Forelimb muscle (tissue), 1 donor: ENCODE measurements around the gene WDR83. TPM values are rescaled to one million over a fixed set of nuclear protein-coding genes. Genes with fewer than 3 reads are reported as not detected.

ENCODE experiments used
- DNase-seq: peaks from one replicate; pipeline ENCODE4 v3.0.0-alpha.2; 2013; ENCODE audit warnings: low read depth
- polyA plus RNA-seq: library from polyadenylated mRNA; unstranded; fragments of 120-200 nt; gene quantifications from one replicate; pipeline ENCODE4 v1.2.1, GENCODE V29; 2013; ENCODE audit not compliant: insufficient read length

WDR83 gene
- polyA plus RNA-seq, 1 donor: 12.4 TPM

DNA sequence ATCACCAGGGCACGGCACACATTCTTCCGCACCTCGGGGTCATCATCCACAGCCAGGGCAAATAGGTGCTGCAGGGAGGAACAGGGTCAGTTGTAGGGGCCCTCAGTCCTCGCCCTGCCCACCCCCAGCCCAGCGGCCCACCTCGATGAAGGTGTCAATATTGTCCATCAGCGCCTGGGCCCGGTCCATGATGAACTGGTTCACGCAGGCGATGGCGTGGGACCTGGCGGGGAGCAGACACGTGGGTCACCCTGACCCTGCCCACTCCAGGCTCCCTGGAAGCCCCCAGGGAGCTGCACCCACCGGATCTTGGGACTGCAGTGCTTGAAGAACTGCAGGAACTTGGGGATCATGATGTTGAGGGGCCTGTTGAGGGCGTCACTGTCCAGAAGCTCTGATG lies 48.5 kb downstream of the WDR83 start:
- no peak for DNase-seq

GRCh38 chr19:12715929-12716328 lies 49.3 kb downstream of the WDR83 start:
- DNase-seq: no peak

DNA sequence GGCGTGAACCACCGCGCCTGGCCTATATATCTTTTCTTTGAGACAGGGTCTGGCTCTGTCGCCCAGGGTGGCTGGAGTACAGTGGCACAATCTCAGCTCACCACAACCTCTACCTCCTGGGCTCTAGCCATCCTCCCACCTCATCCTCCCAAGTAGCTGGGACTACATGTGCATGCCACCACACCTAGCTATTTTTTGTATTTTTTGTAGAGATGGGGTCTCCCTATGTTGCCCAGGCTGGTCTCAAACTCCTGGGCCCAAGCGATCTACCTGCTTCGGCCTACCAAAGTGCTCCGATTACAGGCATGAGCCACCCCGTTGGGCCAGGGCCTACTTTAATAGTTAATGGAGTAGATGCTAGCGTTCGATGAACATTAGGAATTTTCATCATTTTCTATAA lies 53.7 kb downstream of the WDR83 start:
- no peak for DNase-seq

DNA sequence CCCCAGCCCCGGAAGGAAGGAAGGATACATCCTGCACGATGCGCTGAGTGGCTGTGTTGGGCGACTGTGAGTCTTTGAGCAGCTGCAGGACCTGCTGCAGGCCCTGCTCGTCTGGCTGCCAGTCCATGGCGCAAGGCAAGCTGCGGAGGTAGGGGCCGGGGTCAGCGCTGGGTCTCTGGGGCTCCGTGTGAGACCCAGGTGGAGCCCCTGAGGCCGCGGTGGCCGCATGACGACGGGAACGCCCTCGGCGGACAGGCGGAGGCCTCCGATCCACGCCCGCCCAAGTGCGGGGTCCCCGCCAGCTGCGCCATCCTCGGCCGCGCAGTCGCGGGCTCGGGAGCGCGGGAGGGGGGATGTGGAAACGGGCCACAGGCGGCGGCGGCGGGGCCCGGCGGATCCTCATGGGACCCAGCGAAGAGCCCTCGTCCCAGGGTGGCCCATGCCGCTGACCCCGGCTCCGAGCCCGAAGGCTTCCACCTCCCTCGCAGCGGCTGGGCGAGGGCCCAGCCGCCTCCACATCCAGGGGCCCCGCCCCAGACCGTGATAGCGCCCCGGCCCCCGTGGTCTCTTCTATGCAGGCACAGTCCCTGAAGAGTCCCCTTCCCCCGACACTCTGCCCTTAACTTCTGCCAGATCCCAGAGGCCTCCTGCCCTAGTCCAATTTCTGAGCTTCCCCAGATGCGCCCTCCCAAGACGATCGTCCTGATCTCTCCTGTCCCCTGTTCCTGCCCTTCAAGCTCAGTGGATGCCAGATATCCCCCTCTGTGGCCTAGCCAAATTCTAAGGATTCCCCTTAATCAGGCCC lies 54.4 kb downstream of the WDR83 start:
- DNase-seq: no peak

GRCh38 chr19:12721656-12722565 lies 55.3 kb downstream of the WDR83 start:
- no peak for DNase-seq

DNA sequence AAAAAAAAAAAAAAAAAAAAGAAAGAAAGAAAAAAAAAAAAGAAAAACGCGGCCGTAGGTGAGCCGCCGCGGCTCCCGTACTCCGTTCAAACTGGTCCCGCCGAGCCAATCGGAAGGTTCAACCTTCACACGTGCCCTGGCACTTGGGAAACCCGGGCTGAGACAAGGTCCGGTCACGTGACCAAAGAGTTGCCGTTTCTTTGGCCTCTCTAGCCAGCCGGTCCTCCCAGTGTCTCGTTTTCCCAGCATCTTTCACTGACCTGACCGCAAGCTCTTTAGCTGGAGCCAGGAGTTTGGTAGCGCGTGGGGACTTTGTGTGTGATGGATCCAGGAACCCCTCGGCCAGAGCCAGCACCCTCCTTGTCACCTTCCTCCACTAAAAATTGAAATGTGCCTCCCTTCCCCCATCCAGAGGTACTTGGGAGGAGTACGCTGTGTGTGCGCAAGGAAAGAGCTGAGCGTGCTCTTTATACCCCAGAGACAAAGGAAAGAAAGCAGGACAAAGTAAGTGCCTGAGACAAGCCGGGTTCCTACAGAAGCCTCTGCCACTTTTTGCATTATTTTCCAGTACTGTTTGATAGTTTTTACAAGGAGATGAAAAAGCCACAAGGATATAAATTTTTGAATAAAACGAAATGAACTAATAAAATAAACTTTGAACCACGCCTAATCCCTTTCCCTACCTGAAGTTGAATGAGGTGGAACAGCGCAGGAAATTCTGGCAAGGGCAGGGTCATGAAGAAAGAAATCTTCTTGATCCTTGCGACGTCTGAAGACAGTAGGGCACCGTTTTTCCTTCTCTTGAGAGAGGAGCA lies 56.2 kb downstream of the WDR83 start:
- peak; percentile 99 for DNase-seq

- no peak for DNase-seq
These were observed 56.7 kb downstream of the WDR83 start for GRCh38 chr19:12723381-12723640.

GRCh38 chr19:12723641-12724426 lies 57.2 kb downstream of the WDR83 start, which contains the start of gene TNPO2:
TNPO2 (minus strand) TSS chr19:12723932; CDS start chr19:12720977, 2,955 bp downstream.
- no peak for DNase-seq

Other genes starting within 250 kb of the WDR83 start
- 3.5 TPM for gene ZNF443, start 225.8 kb upstream of the WDR83 start, polyA plus RNA-seq
- gene ZNF709, start 182.0 kb upstream of the WDR83 start, polyA plus RNA-seq: 2.7 TPM
- 4.6 TPM for gene ZNF564, start 115.3 kb upstream of the WDR83 start, polyA plus RNA-seq
- gene ZNF490, start 56.0 kb upstream of the WDR83 start, polyA plus RNA-seq: 2.6 TPM
- 14.4 TPM for gene ZNF791, start 55.9 kb upstream of the WDR83 start, polyA plus RNA-seq
- gene MAN2B1, start 65 bp upstream of the WDR83 start, polyA plus RNA-seq: 23.4 TPM
- gene DHPS, start 15.1 kb downstream of the WDR83 start, polyA plus RNA-seq: 58.9 TPM
- gene GNG14, start 21.2 kb downstream of the WDR83 start, polyA plus RNA-seq: not detected
- 3.7 TPM for gene FBXW9, start 29.8 kb downstream of the WDR83 start, polyA plus RNA-seq
- gene TNPO2, start 57.1 kb downstream of the WDR83 start, polyA plus RNA-seq: 53.9 TPM
- gene TRIR, start 67.9 kb downstream of the WDR83 start, polyA plus RNA-seq: 199 TPM
- gene GET3, start 70.7 kb downstream of the WDR83 start, polyA plus RNA-seq: 42.4 TPM
- gene BEST2, start 85.0 kb downstream of the WDR83 start, polyA plus RNA-seq: not detected
- 30.9 TPM for gene HOOK2, start 108.7 kb downstream of the WDR83 start, polyA plus RNA-seq
- 32.1 TPM for gene JUNB, start 124.7 kb downstream of the WDR83 start, polyA plus RNA-seq
- gene PRDX2, start 135.0 kb downstream of the WDR83 start, polyA plus RNA-seq: 162 TPM
- 3.0 TPM for gene THSD8, start 135.3 kb downstream of the WDR83 start, polyA plus RNA-seq
- 17.3 TPM for gene RNASEH2A, start 139.8 kb downstream of the WDR83 start, polyA plus RNA-seq
- not detected for gene RTBDN, start 167.8 kb downstream of the WDR83 start, polyA plus RNA-seq
- 0.52 TPM for gene MAST1, start 171.7 kb downstream of the WDR83 start, polyA plus RNA-seq
- 8.2 TPM for gene DNASE2, start 214.6 kb downstream of the WDR83 start, polyA plus RNA-seq
- 0.42 TPM for gene KLF1, start 220.4 kb downstream of the WDR83 start, polyA plus RNA-seq
- gene GCDH, start 224.4 kb downstream of the WDR83 start, polyA plus RNA-seq: 39.4 TPM